Loucy (cell line): ENCODE data around the gene ACSF3.

ENCODE experiments used
- H2AFZ ChIP-seq: fragments of 200-600 bp; sonication (generic); 2 replicates; pipeline ENCODE4 v1.6.0; 2016; ENCODE audit warnings: antibody characterized with exemption, mild to moderate bottlenecking, low read length, moderate library complexity
- H3F3A ChIP-seq: fragments of 200-600 bp; 2 replicates; pipeline ENCODE4 v1.6.0; 2016; ENCODE audit warnings: antibody characterized with exemption, low read depth, mild to moderate bottlenecking
- H3K27me3 ChIP-seq: fragments of 200-600 bp; sonication (generic); 2 replicates; pipeline ENCODE4 v1.6.1; 2014; ENCODE audit warnings: low read length, mild to moderate bottlenecking; ENCODE audit not compliant: insufficient read depth, poor library complexity, severe bottlenecking
- H3K36me3 ChIP-seq: fragments of 200-600 bp; sonication (generic); 2 replicates; pipeline ENCODE4 v1.6.1; 2016; ENCODE audit warnings: low read length; ENCODE audit not compliant: insufficient read depth
- H3K4me1 ChIP-seq: fragments of 200-600 bp; sonication (generic); 2 replicates; pipeline ENCODE4 v1.5.1; 2014; ENCODE audit warnings: low read length, mild to moderate bottlenecking; ENCODE audit not compliant: insufficient read depth, poor library complexity, severe bottlenecking
- H3K4me2 ChIP-seq: fragments of 200-600 bp; sonication (generic); 2 replicates; pipeline ENCODE4 v1.6.0; 2014; ENCODE audit warnings: antibody characterized with exemption, low read length, low read depth, mild to moderate bottlenecking; ENCODE audit not compliant: poor library complexity, severe bottlenecking
- H3K4me3 ChIP-seq: fragments of 200-600 bp; sonication (generic); 2 replicates; pipeline ENCODE4 v1.5.1; 2014; ENCODE audit warnings: low read length, mild to moderate bottlenecking, mixed read lengths; ENCODE audit not compliant: poor library complexity, severe bottlenecking
- H3K79me2 ChIP-seq: fragments of 200-600 bp; sonication (generic); 2 replicates; pipeline ENCODE4 v1.6.1; 2014; ENCODE audit warnings: low read length; ENCODE audit not compliant: insufficient read depth
- H3K9ac ChIP-seq: fragments of 200-600 bp; sonication (generic); 2 replicates; pipeline ENCODE4 v1.6.0; 2014; ENCODE audit warnings: mild to moderate bottlenecking, low read depth, low read length, moderate library complexity; ENCODE audit not compliant: poor library complexity, severe bottlenecking
- H3K9me2 ChIP-seq: fragments of 200-600 bp; sonication (generic); replicated peaks from 2 replicates; pipeline ENCODE4 v1.6.1; 2016; ENCODE audit warnings: low read depth, low read length, mixed read lengths
- H3K9me3 ChIP-seq: fragments of 200-600 bp; sonication (generic); 2 replicates; pipeline ENCODE4 v1.6.1; 2014; ENCODE audit warnings: mild to moderate bottlenecking, antibody characterized with exemption, low read length, low read depth; ENCODE audit not compliant: insufficient read depth
- H4K20me1 ChIP-seq: fragments of 200-600 bp; sonication (generic); 2 replicates; pipeline ENCODE4 v1.6.0; 2014; ENCODE audit warnings: antibody characterized with exemption, low read length, mild to moderate bottlenecking; ENCODE audit not compliant: insufficient read depth, poor library complexity, severe bottlenecking
- CTCF ChIP-seq: fragments of 200-600 bp; sonication (generic); conservative IDR thresholded peaks from 2 replicates; pipeline ENCODE4 v1.5.1; 2014; ENCODE audit warnings: mild to moderate bottlenecking, antibody characterized with exemption, low read length
- EZH2phosphoT487 ChIP-seq: fragments of 200-600 bp; IDR thresholded peaks from 2 replicates; pipeline ENCODE4 v1.6.1; 2018; ENCODE audit warnings: antibody characterized with exemption, mild to moderate bottlenecking, moderate library complexity, borderline replicate concordance

Gene ACSF3

DNA sequence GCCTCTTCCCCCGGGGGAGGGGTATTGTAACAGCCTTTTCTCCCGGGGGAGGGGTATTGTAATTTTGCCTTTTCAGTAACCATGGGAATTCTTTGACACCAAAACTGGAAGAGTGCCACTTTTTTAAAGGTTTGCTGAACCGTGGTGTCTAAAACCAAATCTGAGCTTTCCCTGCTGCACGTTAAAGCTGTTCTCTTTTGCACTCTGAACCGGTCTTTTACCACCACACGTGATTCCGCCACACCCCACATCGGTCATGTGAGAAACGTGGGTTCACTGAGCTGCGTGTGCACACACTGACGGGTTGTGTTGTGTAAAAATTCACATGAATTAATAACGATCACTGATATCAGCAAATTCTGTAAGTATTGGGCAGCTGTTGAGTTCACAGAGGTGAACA lies 9.2 kb upstream of the ACSF3 start:
- Histone ChIP-seq H3K79me2 (no peaks in the 10 kb centered on the region), H3K27me3 (no peaks in the 10 kb centered on the region), H3K9me3 (no peaks in the 10 kb centered on the region), H3K4me3 (no peak overlapping the region), H3F3A (no peaks in the 10 kb centered on the region), H4K20me1 (no peaks in the 10 kb centered on the region), H3K4me1 (no peaks in the 10 kb centered on the region), H3K4me2 (no peak overlapping the region), H3K36me3 (no peaks in the 10 kb centered on the region), H2AFZ (no peak overlapping the region), H3K9me2 (no peaks in the 10 kb centered on the region), H3K9ac (no peak overlapping the region)
- TF ChIP-seq EZH2phosphoT487: no peak
- no peak for TF ChIP-seq CTCF

DNA sequence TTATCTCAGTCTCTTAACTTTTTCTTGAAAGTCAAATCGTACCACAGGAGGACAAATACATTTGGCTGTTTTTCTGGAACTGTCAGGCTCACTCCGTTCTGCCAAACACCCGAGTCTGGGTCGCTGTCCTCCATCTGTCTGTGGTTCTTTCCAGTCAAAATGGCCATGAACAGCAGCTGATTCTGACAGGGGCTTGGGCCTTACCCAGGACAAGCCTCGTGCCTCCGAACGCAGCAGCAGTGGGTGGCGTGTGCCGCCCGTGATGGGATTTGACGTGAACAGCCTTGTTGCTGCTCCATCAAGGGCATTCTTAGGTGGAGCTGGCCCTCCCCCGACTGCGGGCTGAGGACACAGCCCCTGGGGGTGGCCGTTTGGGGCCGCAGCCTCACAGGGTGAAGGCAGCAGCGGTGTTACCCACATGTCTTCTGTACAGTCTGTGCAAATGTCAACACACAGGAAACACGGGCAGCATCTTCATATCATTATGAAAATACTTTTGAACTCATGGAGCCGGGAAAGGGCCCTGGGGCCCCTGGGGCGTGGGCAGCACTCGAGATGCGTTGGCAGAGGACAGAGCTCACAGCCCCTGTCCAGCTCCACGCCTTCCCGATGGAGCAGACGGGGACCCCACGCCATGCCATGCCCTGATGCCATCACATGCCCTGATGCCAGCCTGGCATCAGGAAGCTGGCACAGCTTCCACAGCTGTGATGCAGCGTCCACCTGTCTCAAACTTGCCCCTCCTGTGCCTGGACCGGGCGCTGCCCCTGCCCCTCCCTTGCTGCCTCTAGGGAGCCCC lies 8.6 kb upstream of the ACSF3 start:
- no peaks in the 10 kb centered on the region for H4K20me1 ChIP-seq

GRCh38 chr16:89085755-89086154 lies 7.9 kb upstream of the ACSF3 start:
- no peaks in the 10 kb centered on the region for H3K36me3 ChIP-seq
- TF ChIP-seq CTCF (no peak), EZH2phosphoT487 (no peak)
- no peaks in the 10 kb centered on the region for H3K27me3 ChIP-seq
- no peaks in the 10 kb centered on the region for H3K9me3 ChIP-seq
- no peaks in the 10 kb centered on the region for H3K9me2 ChIP-seq
- H3K9ac ChIP-seq: no peak overlapping the region
- no peak overlapping the region for H2AFZ ChIP-seq
- H3K4me2 ChIP-seq: no peak overlapping the region
- no peaks in the 10 kb centered on the region for H3K4me1 ChIP-seq
- no peaks in the 10 kb centered on the region for H4K20me1 ChIP-seq
- no peaks in the 10 kb centered on the region for H3F3A ChIP-seq
- no peak overlapping the region for H3K4me3 ChIP-seq
- H3K79me2 ChIP-seq: no peaks in the 10 kb centered on the region

More for the DNA sequence above, 8.6 kb upstream of the ACSF3 start:
- H3K9me3 ChIP-seq: no peaks in the 10 kb centered on the region
- H3K27me3 ChIP-seq: no peaks in the 10 kb centered on the region
- no peak overlapping the region for H2AFZ ChIP-seq
- no peaks in the 10 kb centered on the region for H3F3A ChIP-seq
- no peak overlapping the region for H3K4me2 ChIP-seq
- H3K9me2 ChIP-seq: no peaks in the 10 kb centered on the region
- no peak overlapping the region for H3K4me3 ChIP-seq
- H3K36me3 ChIP-seq: no peaks in the 10 kb centered on the region
- no peak for TF ChIP-seq CTCF
- H3K79me2 ChIP-seq: no peaks in the 10 kb centered on the region
- H3K9ac ChIP-seq: no peak overlapping the region
- H3K4me1 ChIP-seq: no peaks in the 10 kb centered on the region
